ENCODE measurements around the gene COX6A1. TPM values are rescaled to one million over a fixed set of nuclear protein-coding genes. Genes with fewer than 3 reads are reported as not detected.
A peak's percentile ranks its signal among the peaks of the same experiment; 100 is the strongest.

COX6A1 gene
- 100 to 1,000 TPM; 475 TPM for total RNA-seq
- polyA plus RNA-seq, result 785 TPM

DNA sequence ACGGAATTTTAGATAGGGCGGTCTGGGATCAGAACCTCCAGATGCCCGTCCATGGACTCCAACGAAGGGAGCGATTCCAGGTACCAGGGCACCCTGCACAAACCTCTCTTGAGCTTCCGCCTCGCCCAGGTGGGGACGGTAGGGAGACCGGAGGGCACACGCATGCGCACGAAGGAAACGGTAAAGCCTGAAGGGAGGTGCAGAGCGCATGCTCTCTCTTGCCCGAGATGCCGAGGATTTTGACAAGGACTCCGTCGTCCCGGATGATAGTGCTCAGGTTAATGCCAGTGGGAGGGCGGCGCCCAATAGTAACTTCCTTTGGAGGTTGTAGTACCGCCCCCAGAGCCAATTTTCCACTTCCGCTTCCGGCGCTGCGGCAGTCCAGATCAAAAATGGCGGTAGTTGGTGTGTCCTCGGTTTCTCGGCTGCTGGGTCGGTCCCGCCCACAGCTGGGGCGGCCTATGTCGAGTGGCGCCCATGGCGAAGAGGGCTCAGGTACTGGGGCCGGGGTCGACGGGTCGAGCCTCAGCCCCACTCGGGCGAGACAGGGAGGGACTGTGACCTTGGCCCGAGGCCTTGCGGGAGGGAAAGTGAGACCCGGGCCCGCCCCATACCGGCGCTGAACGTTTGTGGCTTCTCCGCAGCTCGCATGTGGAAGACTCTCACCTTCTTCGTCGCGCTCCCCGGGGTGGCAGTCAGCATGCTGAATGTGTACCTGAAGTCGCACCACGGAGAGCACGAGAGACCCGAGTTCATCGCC, at the start of gene COX6A1:
Gene COX6A1, plus strand, starts transcription at position 379 of the 760 bp plus-strand sequence. Its CDS starts 14 bp downstream, at position 393.
- Histone ChIP-seq H3K4me3 (ENCODE audit: low read length) (peak within 1 kb of the TSS; percentile 57), H3K27me3 (ENCODE audit: insufficient read depth, low read length, poor library complexity, severe bottlenecking) (no peaks in the 10 kb centered on the region), H3K27ac (ENCODE audit: low read depth, low read length) (peak within 1 kb of the TSS; percentile 64), H3K36me3 (ENCODE audit: insufficient read depth, low read length) (no peaks in the 10 kb centered on the region), H3K9me3 (ENCODE audit: low read length) (no peaks in the 10 kb centered on the region), H3K4me1 (ENCODE audit: insufficient read depth, low read length) (peaks cover 22% of the 10 kb centered on the region)
- H3K4me1 Mint-ChIP-seq, result peaks cover 22 to 36% (median 29%) of the 10 kb centered on the region in 3 donors
- ChIA-PET CTCF (interaction anchor here (1.2 to 2.1 kb wide), 6 partner anchors 9 to 31 kb away, joined by 3 to 12 read pairs (median 6); no protein-coding TSS in a partner anchor), POLR2A (interaction anchor here (0.6 to 1.4 kb wide), 5 partner anchors 28 to 237 kb away, joined by 3 to 5 read pairs (median 3); partner anchors contain the start of genes RNU4-1 and RPLP0)
- peaks cover 0 to 39% (median 2%) of the 10 kb centered on the region in 3 donors for H3K36me3 Mint-ChIP-seq
- DNase-seq, result peak; percentile 95 to 99 (median 96)
- peak within 1 kb of the TSS; percentile 91 to 99 (median 94) for H3K27ac Mint-ChIP-seq
- peak within 1 kb of the TSS; percentile 91 to 97 (median 94) for H3K4me3 Mint-ChIP-seq
- peaks cover 4 to 9% of the 10 kb centered on the region in 2 donors for H3K27me3 Mint-ChIP-seq
- H3K9me3 Mint-ChIP-seq, result no peaks in the 10 kb centered on the region

DNA sequence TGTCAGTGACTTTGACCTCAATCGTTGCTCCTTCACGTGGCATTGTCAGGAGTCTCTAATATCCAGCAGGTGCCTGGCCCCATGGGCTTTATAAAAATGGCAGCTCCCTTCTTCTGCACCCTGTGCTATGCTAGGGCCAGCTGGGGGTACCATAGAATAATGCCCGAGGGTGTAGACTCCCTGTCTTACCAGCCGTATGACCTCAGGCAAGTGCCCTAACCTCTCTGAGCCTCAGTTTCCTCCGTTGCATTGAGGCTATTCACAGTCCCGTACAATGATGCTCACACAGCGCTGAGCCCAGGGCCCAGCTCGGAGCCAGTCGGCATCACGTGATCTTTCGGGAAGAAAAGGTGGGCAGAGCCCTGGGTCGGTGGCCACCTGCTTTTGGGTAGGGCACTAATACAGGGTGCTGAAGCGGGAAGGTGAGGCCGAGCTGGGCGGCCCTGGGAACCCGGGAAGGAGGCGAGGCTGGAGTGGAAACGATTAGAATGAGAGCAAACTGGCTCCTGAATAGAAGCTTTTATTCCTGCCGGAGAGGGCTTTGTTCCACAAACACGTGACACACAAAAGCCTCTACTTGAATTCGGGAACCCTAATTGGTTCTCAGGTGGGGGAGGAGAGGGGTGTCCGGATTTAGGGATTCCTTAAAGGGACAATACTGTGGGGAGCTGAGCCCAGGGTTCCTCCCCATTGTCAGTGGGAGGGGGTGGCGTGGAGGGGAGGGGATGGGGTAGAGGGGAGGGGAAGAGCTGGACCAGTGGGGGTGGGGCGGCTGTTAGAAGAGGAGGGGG, 49.0 kb upstream of the COX6A1 start:
- POLR2A ChIA-PET, result no interaction called here
- no peak for DNase-seq
- no peaks in the 10 kb centered on the region for H3K36me3 Mint-ChIP-seq
- H3K4me3 ChIP-seq (ENCODE audit: low read length), result no peak overlapping the region
- no peaks in the 10 kb centered on the region for H3K36me3 ChIP-seq (ENCODE audit: insufficient read depth, low read length)
- peaks cover 7% of the 10 kb centered on the region for H3K27me3 ChIP-seq (ENCODE audit: insufficient read depth, low read length, poor library complexity, severe bottlenecking)
- H3K4me3 Mint-ChIP-seq, result no peak overlapping the region
- CTCF ChIA-PET, result no interaction called here
- H3K27ac ChIP-seq (ENCODE audit: low read depth, low read length), result no peak overlapping the region
- H3K27me3 Mint-ChIP-seq, result peaks cover 27 to 37% of the 10 kb centered on the region in 2 donors
- H3K9me3 Mint-ChIP-seq, result no peaks in the 10 kb centered on the region
- H3K4me1 ChIP-seq (ENCODE audit: insufficient read depth, low read length), result no peaks in the 10 kb centered on the region
- H3K9me3 ChIP-seq (ENCODE audit: low read length), result no peaks in the 10 kb centered on the region
- peaks cover 6 to 8% (median 6%) of the 10 kb centered on the region in 3 donors for H3K4me1 Mint-ChIP-seq
- H3K27ac Mint-ChIP-seq, result peak overlapping the region in 1 of 8 donors; percentile 43

DNA sequence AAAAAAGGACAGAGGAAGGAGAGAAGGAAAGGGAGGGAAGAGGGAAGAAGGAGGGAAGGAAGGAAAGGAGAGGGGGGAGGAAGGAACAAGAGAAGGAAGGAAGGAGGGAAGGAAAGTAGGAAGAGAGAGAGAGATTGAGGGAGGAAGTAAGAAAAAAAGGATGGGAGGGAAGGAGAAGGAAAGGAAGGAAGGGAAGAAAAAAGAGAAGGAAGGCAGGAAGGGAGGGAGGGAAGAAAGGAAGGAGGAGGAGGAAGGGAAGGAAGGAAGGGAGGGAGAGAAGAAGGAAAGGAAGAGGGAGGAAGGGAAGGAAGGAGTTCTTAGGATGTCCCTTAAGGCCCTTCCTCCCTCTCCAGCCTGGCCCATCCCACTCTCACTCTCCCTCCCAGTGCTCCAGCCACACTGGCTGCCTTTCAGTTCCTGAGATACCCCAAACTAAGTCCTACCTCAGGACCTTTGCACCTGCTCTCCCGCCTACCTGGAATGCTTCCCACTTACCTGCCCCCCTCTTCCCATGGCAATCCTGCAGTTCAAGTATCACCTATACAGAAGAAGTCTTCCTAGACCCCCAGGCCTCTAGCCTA, 47.3 kb upstream of the COX6A1 start:
- Mint-ChIP-seq H3K27me3 (peaks cover 21 to 38% of the 10 kb centered on the region in 2 donors), H3K4me3 (peak overlapping the region in 1 of 7 donors; percentile 59), H3K36me3 (no peaks in the 10 kb centered on the region), H3K9me3 (no peaks in the 10 kb centered on the region), H3K27ac (peak overlapping the region in 1 of 8 donors; percentile 65), H3K4me1 (peaks cover 6 to 8% (median 6%) of the 10 kb centered on the region in 3 donors)
- POLR2A ChIA-PET, result no interaction called here
- Histone ChIP-seq H3K27me3 (ENCODE audit: insufficient read depth, low read length, poor library complexity, severe bottlenecking) (peaks cover 7% of the 10 kb centered on the region), H3K4me3 (ENCODE audit: low read length) (no peak overlapping the region), H3K9me3 (ENCODE audit: low read length) (no peaks in the 10 kb centered on the region), H3K27ac (ENCODE audit: low read depth, low read length) (no peak overlapping the region), H3K4me1 (ENCODE audit: insufficient read depth, low read length) (no peaks in the 10 kb centered on the region), H3K36me3 (ENCODE audit: insufficient read depth, low read length) (no peaks in the 10 kb centered on the region)
- CTCF ChIA-PET, result no interaction called here
- no peak for DNase-seq

DNA sequence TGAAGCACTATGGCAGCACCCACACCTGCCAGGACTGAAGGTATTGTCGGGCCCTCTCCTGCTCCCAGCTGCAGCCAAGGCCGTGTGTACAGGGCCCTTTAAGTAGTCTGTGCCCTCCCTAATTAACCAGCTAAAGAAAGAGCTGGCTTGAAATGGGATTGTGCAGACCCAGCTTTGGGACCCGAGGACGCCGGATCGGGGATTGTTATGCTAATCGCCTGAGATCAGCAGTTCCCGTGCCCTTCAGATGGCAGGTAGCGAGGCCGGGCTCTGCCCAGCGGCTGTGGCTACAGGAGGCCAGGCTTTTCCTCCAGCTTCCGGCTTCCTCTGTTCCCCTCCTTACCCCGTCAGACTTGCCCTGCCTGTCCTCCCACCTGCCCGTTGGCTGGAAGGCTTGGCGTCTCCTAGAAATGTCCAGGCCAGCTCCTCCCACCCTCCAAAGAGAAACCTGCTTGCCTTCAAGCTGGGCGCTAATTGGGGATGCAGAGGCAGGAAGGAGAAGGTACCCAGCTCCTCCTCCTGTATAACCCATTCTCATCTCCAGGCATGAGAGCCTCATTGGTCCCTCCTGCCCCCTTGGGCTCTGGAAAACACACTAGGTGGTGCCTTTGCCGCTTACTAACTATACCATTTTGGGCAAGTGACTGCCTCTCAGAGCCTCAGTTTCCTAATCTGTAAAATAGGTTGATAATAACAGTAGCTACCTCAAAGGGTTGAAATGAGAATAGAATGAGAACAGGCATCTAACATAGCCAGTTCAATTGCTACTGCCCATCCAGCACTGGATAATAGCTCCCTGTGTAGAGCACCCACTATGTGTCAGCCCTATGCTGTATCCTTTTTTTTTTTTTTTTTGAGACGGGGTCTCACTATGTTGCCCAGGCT, 43.2 kb upstream of the COX6A1 start:
- Histone ChIP-seq H3K4me1 (ENCODE audit: insufficient read depth, low read length) (no peaks in the 10 kb centered on the region), H3K4me3 (ENCODE audit: low read length) (no peak overlapping the region), H3K9me3 (ENCODE audit: low read length) (no peaks in the 10 kb centered on the region), H3K36me3 (ENCODE audit: insufficient read depth, low read length) (no peaks in the 10 kb centered on the region), H3K27ac (ENCODE audit: low read depth, low read length) (no peak overlapping the region), H3K27me3 (ENCODE audit: insufficient read depth, low read length, poor library complexity, severe bottlenecking) (peaks cover 3% of the 10 kb centered on the region)
- no peaks in the 10 kb centered on the region for H3K9me3 Mint-ChIP-seq
- no peak overlapping the region for H3K4me3 Mint-ChIP-seq
- no peak for DNase-seq
- H3K4me1 Mint-ChIP-seq, result no peaks in the 10 kb centered on the region
- H3K27me3 Mint-ChIP-seq, result peaks cover 18 to 35% of the 10 kb centered on the region in 2 donors
- CTCF ChIA-PET, result no interaction called here
- peaks cover 0 to 4% (median 0%) of the 10 kb centered on the region in 3 donors for H3K36me3 Mint-ChIP-seq
- no peak overlapping the region for H3K27ac Mint-ChIP-seq
- POLR2A ChIA-PET, result no interaction called here

DNA sequence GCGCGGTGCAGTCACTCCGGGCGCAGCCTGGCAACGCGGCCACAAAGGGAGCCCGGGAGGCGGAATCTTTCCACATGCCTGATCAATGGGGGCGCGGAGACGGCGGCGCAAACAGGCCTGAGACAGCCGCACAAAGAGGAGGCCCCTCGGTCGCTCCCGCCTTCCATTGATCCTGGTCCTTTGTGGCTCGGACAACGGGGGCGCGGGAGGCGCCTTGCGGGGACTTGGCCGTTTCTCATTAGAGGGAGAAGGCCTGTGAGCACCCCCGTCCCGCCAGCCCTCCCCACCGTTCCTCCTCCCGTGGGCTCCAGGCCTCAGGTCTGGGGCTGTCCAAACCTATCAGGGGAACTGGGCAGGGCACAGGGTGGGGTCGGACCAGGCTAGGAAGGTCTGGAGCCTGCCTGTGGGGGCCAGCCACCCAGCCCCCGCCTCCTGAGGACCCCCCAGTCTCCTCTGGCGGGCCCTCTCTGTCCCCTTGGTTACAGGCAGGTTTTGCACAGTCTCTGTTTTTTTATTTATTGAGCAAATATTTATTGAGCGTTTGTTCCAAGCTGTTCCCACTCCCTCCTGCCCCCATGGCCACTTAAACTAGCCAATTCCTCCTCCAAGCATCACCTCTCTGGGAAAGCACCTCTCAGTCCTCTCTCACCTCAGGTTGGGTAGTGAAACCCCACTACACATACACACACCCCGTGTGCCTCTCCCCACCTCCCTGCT, 39.9 kb upstream of the COX6A1 start:
- ChIA-PET POLR2A (no interaction called here), CTCF (no interaction called here)
- no peaks in the 10 kb centered on the region for H3K9me3 Mint-ChIP-seq
- H3K36me3 Mint-ChIP-seq, result peaks cover 0 to 4% (median 0%) of the 10 kb centered on the region in 3 donors
- H3K27me3 ChIP-seq (ENCODE audit: insufficient read depth, low read length, poor library complexity, severe bottlenecking), result peaks cover 3% of the 10 kb centered on the region
- H3K4me1 Mint-ChIP-seq, result no peaks in the 10 kb centered on the region
- H3K36me3 ChIP-seq (ENCODE audit: insufficient read depth, low read length), result no peaks in the 10 kb centered on the region
- H3K9me3 ChIP-seq (ENCODE audit: low read length), result no peaks in the 10 kb centered on the region
- no peak overlapping the region for H3K27ac Mint-ChIP-seq
- no peak for DNase-seq
- H3K27me3 Mint-ChIP-seq, result peaks cover 28 to 50% of the 10 kb centered on the region in 2 donors
- H3K4me3 ChIP-seq (ENCODE audit: low read length), result no peak overlapping the region
- H3K4me1 ChIP-seq (ENCODE audit: insufficient read depth, low read length), result no peaks in the 10 kb centered on the region
- H3K4me3 Mint-ChIP-seq, result no peak overlapping the region
- no peak overlapping the region for H3K27ac ChIP-seq (ENCODE audit: low read depth, low read length)

DNA sequence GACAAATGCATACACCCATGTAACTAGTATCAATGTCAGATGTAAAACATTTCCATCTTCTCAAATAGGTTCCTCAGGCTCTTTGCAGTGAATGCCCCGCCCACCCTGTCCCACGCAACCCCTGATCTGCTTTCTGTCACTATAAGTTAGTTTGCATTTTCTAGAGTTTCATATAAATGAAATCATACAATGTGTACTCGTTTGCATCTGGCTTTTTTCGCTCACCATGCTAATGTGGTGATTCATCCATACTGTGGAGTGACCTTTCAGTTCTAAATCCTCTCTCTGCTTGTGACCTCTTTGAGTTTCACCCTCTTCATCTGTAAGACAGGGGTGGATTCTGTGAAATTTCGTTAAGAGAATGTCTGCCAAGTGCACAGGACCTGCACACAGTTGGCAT, 38.4 kb upstream of the COX6A1 start:
- POLR2A ChIA-PET, result no interaction called here
- DNase-seq, result no peak

DNA sequence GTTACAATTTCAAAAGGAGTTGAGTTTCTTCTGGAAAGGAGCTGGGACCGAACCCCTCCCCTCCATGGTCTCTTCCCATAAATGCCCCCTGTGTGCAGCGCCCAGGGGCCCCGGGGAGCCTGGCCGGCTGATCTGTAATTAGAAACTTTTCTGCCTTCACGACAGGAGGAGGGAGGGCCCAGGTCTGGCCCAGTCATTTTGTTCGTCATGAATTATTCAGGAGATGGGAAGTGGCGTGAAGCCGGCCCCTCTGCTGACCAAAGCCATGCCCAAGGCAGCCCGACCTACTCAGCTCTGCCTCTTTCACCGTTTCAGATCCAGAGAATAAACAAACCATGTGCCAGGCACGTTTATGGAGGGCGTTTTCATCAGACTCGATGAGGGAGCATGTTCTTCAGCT, 35.7 kb upstream of the COX6A1 start:
- CTCF ChIA-PET, result no interaction called here
- Histone ChIP-seq H3K9me3 (ENCODE audit: low read length) (no peaks in the 10 kb centered on the region), H3K4me1 (ENCODE audit: insufficient read depth, low read length) (no peaks in the 10 kb centered on the region), H3K27ac (ENCODE audit: low read depth, low read length) (no peak overlapping the region), H3K36me3 (ENCODE audit: insufficient read depth, low read length) (no peaks in the 10 kb centered on the region), H3K4me3 (ENCODE audit: low read length) (no peak overlapping the region), H3K27me3 (ENCODE audit: insufficient read depth, low read length, poor library complexity, severe bottlenecking) (peaks cover 3% of the 10 kb centered on the region)
- peaks cover 0 to 2% (median 0%) of the 10 kb centered on the region in 3 donors for H3K4me1 Mint-ChIP-seq
- POLR2A ChIA-PET, result no interaction called here
- H3K4me3 Mint-ChIP-seq, result no peak overlapping the region
- H3K36me3 Mint-ChIP-seq, result peaks cover 0 to 4% (median 0%) of the 10 kb centered on the region in 3 donors
- peaks cover 23 to 36% of the 10 kb centered on the region in 2 donors for H3K27me3 Mint-ChIP-seq
- no peaks in the 10 kb centered on the region for H3K9me3 Mint-ChIP-seq
- no peak for DNase-seq
- no peak overlapping the region for H3K27ac Mint-ChIP-seq

More for the DNA sequence above, 38.4 kb upstream of the COX6A1 start:
- Mint-ChIP-seq H3K27me3 (peaks cover 26 to 55% of the 10 kb centered on the region in 2 donors), H3K4me1 (peaks cover 0 to 2% (median 0%) of the 10 kb centered on the region in 3 donors), H3K36me3 (peaks cover 0 to 4% (median 0%) of the 10 kb centered on the region in 3 donors), H3K9me3 (no peaks in the 10 kb centered on the region), H3K27ac (no peak overlapping the region), H3K4me3 (no peak overlapping the region)
- Histone ChIP-seq H3K27ac (ENCODE audit: low read depth, low read length) (no peak overlapping the region), H3K4me1 (ENCODE audit: insufficient read depth, low read length) (no peaks in the 10 kb centered on the region), H3K9me3 (ENCODE audit: low read length) (no peaks in the 10 kb centered on the region), H3K4me3 (ENCODE audit: low read length) (no peak overlapping the region), H3K27me3 (ENCODE audit: insufficient read depth, low read length, poor library complexity, severe bottlenecking) (peaks cover 3% of the 10 kb centered on the region), H3K36me3 (ENCODE audit: insufficient read depth, low read length) (no peaks in the 10 kb centered on the region)
- CTCF ChIA-PET, result no interaction called here
